Keratinocyte (primary cell): Measurements from ENCODE around the gene FURIN.

Source experiments
- CTCF ChIP-seq, 3 experiments: IDR thresholded peaks in 1 of 3; conservative IDR thresholded peaks in 1 of 3; optimal IDR thresholded peaks in 1 of 3; 2 replicates in 2 of 3; 3 replicates in 1 of 3; pipeline versions ENCODE3 to v1.5.1; 2011; ENCODE audit warnings: low read length in 3 of 3, mild to moderate bottlenecking in 3 of 3, moderate library complexity in 2 of 3, control low read depth in 1 of 3, inconsistent platforms in 1 of 3; ENCODE audit not compliant: insufficient read depth in 2 of 3; ENCODE audit errors: extremely low read depth in 1 of 3
- EZH2 ChIP-seq: IDR thresholded peaks from one replicate; pipeline ENCODE4 v1.6.1; 2012; ENCODE audit warnings: inconsistent platforms, mild to moderate bottlenecking, low read length, moderate library complexity

- TF ChIP-seq CTCF (optimal IDR thresholded peaks at IDR 0.05 in 1 of 3, IDR thresholded peaks at IDR 0.05 in 1 of 3, conservative IDR thresholded peaks at IDR 0.05 in 1 of 3; ENCODE audit: extremely low read depth in 1 of 3, insufficient read depth in 2 of 3, low read length in 3 of 3) (no peak), EZH2 (no peak)
Measured at GRCh38 chr15:90859234-90860131, 8.9 kb upstream of the FURIN start.
